Spleen (tissue), 7 donors: Measurements from ENCODE around the gene RPTOR.

Experiments
- POLR2AphosphoS5 ChIP-seq, 3 donors: sonication (generic); formaldehyde crosslinking; IDR thresholded peaks; one replicate each; pipeline ENCODE4 v1.5.1; 2017; ENCODE audit warnings: antibody characterized with exemption in 3 of 3
- TF ChIP-seq, protein P1 (sequence below), 11 experiments: fragments of 200-600 bp in 7 of 11; fragments of 450-650 bp in 4 of 11; sonication (generic) in 4 of 11; IDR thresholded peaks in 8 of 11; conservative IDR thresholded peaks in 3 of 11; 1 replicate in 7 of 11; 2 replicates in 4 of 11; pipeline versions ENCODE4 v1.4.0 to v1.8.0; 2016 to 2021; ENCODE audit warnings: antibody characterized with exemption in 11 of 11, inconsistent platforms in 4 of 11, mild to moderate bottlenecking in 1 of 11
- donor health status: DM: no; HTN: no; CAD: no; lungs with moderate emphysema.
- donor health status: DM: no; HTN: no; CAD: no.
- donor health status: DM: no; HTN: no; CAD: no.

DNA sequence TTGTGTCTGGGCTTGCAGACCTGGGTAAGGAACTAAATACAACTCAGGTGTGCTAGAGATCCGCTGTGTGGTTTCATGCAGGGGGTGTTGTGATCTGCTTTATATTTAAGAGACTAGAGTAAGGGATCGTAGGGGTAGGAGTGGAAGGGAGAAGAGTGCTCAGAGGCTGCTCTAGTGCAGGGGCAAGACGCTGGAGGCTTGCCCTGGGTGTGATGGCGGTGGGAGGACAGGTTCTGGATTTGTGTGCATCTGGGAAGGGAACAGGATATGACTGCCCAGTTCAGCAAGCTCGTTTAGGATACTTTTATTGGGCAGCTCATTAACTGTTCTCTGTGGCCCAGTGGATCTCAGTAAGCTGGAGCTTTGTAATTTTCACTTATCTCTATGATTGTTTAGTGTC, 47.6 kb downstream of the RPTOR start:
- TF ChIP-seq, protein P1, sequence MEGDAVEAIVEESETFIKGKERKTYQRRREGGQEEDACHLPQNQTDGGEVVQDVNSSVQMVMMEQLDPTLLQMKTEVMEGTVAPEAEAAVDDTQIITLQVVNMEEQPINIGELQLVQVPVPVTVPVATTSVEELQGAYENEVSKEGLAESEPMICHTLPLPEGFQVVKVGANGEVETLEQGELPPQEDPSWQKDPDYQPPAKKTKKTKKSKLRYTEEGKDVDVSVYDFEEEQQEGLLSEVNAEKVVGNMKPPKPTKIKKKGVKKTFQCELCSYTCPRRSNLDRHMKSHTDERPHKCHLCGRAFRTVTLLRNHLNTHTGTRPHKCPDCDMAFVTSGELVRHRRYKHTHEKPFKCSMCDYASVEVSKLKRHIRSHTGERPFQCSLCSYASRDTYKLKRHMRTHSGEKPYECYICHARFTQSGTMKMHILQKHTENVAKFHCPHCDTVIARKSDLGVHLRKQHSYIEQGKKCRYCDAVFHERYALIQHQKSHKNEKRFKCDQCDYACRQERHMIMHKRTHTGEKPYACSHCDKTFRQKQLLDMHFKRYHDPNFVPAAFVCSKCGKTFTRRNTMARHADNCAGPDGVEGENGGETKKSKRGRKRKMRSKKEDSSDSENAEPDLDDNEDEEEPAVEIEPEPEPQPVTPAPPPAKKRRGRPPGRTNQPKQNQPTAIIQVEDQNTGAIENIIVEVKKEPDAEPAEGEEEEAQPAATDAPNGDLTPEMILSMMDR (IDR thresholded peaks at IDR 0.05 in 8 of 11, conservative IDR thresholded peaks at IDR 0.05 in 3 of 11): no peak
- no peak for TF ChIP-seq POLR2AphosphoS5 (IDR thresholded peaks at IDR 0.05)
